PFSK-1 (cell line): ENCODE measurements around the gene IGFBP4.

Experiments
- FOXP2 ChIP-seq: optimal IDR thresholded peaks from 2 replicates; pipeline ENCODE3; 2011; ENCODE audit warnings: borderline replicate concordance, control low read depth, inconsistent platforms; ENCODE audit not compliant: insufficient read depth; ENCODE audit errors: extremely low read length, extremely low read depth
- POLR2AphosphoS5 ChIP-seq: IDR thresholded peaks from 2 replicates; pipeline ENCODE4 v1.6.1; 2012; ENCODE audit warnings: low read depth, mild to moderate bottlenecking, control low read depth, low read length, moderate library complexity
- REST ChIP-seq, 2 experiments: IDR thresholded peaks; 2 replicates each; pipeline versions ENCODE4 v1.6.1 to v1.8.0; 2011 to 2012; ENCODE audit warnings: low read depth in 2 of 2, low read length in 2 of 2, control low read depth in 1 of 2, inconsistent platforms in 1 of 2, mild to moderate bottlenecking in 1 of 2, moderate library complexity in 1 of 2; ENCODE audit not compliant: insufficient read depth in 1 of 2
- SIN3A ChIP-seq: IDR thresholded peaks from 2 replicates; pipeline ENCODE4 v1.6.1; 2012; ENCODE audit warnings: mild to moderate bottlenecking, low read length, moderate library complexity, borderline replicate concordance; ENCODE audit not compliant: insufficient read depth
- TAF1 ChIP-seq: IDR thresholded peaks from 2 replicates; pipeline ENCODE4 v1.6.1; 2012; ENCODE audit warnings: low read length, control low read depth, borderline replicate concordance; ENCODE audit not compliant: insufficient read depth

The IGFBP4 gene

DNA sequence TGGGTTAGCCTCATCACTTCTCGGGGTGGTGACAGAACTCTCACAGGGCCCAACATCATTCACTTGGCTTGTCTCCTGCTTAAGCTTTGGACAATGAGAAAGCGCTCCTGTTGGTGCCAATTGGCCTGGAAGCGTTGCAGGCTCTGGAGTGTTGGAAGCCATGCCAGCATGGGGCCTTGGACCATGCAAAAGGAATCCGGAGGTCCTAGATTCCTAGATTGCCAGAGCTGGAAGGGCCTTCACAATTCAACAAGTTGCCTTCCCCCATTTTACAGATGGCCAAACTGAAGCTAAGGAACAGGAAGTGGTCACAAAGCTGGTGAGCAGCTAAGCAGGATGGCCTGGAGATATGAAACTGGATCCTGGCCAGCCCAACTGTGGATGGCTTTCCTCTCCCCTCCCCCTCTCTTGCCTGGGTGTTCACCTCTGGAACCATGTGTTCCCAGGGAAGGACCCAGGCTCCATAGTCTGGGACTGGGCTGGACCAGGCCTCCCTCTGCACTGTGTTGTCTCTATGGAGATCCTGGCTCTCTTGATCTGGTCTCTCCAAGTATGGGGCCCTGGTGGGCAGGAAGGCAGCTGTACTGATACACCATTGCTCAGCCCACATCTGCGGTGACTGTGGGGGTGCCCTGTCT lies 6.0 kb upstream of the IGFBP4 start:
- TF ChIP-seq FOXP2 (no peak), SIN3A (no peak), REST (IDR thresholded peaks at IDR 0.05; ENCODE audit: insufficient read depth in 1 of 2, low read depth in 2 of 2, low read length in 2 of 2) (no peak), TAF1 (no peak), POLR2AphosphoS5 (no peak)

DNA sequence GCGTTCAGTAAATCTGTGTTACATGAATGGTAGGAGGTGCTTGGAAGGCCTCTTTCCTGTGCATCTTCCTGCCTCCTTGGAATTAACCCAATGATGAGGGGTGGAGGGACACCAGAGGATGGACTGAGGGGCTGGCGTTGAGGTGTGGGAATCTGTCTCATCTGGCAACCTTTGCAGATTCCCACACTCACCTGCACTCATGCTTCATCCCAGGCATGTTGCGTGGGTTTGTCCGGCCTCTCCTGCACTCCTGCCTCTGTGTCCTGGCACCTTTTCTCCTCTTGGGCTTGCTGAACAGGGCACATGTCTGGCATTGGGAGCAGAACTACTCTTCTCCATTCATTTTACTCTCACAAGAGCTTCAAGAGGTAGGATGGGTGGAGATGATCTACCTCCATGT lies 3.1 kb upstream of the IGFBP4 start:
- TF ChIP-seq POLR2AphosphoS5 (no peak), TAF1 (no peak), REST (IDR thresholded peaks at IDR 0.05; ENCODE audit: insufficient read depth in 1 of 2, low read depth in 2 of 2, low read length in 2 of 2) (no peak), FOXP2 (no peak), SIN3A (no peak)

- TF ChIP-seq POLR2AphosphoS5 (no peak; the same call in 1 of the 2 replicates), FOXP2 (no peak), SIN3A (no peak), REST (IDR thresholded peaks at IDR 0.05; ENCODE audit: insufficient read depth in 1 of 2, low read depth in 2 of 2, low read length in 2 of 2) (no peak), TAF1 (no peak)
These were observed 656 bp upstream of the IGFBP4 start for GRCh38 chr17:40442392-40443195.

DNA sequence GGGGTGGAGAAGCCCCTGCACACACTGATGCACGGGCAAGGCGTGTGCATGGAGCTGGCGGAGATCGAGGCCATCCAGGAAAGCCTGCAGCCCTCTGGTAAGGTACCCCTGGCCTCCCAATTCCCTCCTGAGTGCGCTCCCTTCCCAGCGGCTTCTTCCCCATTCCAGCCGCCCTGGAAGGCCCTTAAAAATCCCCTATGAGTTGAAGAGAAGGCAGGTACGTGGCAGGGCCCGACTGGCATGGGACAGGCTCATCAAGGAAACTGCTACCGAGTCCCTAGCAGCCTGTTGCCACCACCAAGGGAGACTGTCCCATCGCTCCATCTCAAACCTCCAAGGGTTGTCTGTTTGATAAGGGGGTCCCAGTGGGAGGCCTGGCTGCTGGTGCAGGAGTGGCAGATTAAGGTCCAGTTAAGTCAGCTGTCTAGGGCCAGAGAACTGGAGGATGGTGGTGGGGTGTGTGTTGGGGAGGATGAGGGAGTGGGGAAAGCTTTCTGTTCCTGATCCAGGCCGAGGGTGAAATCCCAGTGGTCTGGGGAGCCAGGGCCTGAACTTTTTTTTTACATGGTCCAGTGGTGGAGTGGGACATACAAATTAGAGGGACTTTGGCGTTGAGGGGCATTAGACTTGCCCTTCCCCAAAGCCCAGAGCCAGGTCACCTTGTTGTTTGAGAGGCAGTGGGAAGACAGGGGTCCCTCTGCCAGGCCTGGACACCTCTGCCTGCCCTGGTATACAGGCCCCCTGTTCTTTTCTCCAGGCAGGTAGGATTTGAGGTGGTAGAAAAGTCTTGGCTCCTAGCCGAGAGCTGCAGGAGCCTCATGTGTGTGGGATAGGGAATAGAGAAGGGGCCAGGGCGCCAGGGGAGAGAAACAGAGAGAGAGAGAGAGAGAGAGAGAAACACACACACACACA lies 994 bp downstream of the IGFBP4 start:
- TF ChIP-seq SIN3A: no peak
- TF ChIP-seq FOXP2: no peak
- no peak for TF ChIP-seq REST (IDR thresholded peaks at IDR 0.05; ENCODE audit: insufficient read depth in 1 of 2, low read depth in 2 of 2, low read length in 2 of 2)
- TF ChIP-seq TAF1: no peak
- no peak for TF ChIP-seq POLR2AphosphoS5
